HG03095 (cell line): ENCODE data around the gene RNH1.
"Not testable (repeated sequence)": the region's sequence is repeated elsewhere in the genome, so short reads cannot be mapped to it uniquely, and the experiment has no call there.

Experiments
- ATAC-seq: cut with Tn5 transposase; IDR thresholded peaks from one replicate; pipeline ENCODE4 v1.9.1; 2021; ENCODE audit warnings: moderate library complexity; ENCODE audit not compliant: unreplicated experiment

The RNH1 gene

GRCh38 chr11:479311-479710, 27.7 kb downstream of the RNH1 start:
- ATAC-seq, result no peak

DNA sequence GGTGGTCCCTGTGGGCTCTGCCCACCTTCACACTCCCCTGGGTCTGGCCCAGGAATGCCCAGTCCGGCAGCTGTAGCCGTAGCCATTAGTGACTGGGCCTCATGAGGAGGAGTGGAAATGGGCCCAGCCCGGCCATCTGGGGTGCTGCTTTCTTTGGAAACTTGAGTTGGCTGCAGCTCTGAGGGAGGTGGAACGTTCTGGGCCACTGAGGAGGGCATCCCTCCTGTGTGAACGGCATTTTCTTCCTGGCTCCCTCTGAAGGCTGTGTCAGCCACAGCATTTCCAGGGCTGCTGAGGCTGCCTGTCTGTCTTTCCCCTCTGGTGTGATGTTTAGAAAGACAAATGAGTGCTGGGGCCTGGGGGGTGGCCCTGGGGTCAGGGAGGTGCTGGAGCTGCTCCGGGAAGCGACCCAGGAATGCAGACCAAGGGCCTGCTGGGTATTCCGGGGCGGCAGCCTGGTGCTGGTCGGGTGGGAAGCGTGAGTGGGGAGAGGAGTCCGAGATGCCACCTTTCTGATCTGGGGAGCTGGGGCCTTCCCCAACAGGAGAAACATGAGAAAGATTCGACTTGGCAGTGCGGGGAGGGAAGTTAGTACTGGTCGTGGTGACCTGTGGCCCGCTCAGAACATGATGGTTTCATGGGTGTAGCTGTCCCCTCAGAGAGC, 29.9 kb downstream of the RNH1 start:
- no peak for ATAC-seq

GRCh38 chr11:476416-476815, 30.6 kb downstream of the RNH1 start:
- no peak for ATAC-seq

- no peak for ATAC-seq
Observed at GRCh38 chr11:475941-476340, 31.1 kb downstream of the RNH1 start.

DNA sequence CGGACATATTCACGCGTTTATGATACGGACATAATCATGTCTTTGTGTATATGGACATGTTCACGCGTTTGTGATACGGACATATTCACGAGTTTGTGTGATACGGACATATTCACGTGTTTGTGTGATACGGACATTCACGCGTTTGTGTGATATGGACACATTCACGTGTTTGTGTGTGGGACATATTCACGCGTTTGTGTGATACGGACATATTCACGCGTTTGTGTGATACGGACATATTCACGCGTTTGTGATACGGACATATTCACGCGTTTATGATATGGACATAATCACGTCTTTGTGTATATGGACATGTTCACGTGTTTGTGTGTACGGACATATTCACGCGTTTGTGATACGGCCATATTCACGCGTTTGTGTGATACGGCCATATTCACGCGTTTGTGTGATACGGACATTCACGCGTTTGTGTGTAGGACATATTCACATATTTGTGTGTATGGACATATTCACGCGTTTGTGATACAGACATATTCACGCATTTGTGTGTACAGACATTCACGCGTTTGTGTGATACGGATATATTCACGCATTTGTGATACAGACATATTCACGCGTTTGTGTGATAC, 32.0 kb downstream of the RNH1 start:
- no peak for ATAC-seq

DNA sequence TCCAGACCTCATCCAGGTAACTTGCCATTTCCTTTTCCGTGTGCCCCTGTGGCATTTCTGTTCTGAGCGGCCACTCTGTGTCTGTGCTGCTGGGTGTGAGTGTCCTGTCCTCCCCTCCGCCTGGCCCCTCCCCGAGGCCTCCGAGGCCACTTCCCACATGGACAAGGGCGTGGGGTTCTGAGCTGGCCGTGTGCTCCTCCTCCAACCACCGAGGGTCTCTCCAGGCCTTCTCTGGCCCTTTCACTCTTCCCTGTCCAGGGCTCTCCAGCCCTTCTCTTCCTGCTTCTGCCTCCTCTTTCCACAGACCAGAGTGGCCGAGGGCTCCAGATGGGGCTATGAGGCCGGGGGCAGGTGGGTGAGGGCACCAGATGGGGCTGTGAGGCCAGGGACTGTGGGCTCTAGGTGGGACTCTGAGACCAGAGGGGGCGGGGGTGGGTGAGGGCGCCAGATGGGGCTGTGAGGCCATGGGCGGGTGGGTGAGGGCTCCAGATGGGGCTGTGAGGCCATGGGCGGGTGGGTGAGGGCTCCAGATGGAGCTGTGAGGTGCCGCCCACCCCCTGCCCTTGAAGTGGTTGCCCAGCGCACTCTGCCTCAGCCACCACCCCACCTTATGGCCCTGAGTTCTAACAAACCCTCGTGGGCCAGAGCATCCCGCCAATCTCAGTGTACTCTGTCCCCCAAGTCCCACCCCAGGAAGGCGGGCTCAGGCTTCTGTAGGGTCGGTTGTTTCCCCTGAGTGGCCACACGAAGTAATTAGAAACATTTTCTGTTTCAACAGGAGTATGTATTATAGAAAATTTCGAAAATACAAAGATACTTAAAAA, 32.9 kb downstream of the RNH1 start:
- ATAC-seq, result no peak

- ATAC-seq, result no peak
Observed at GRCh38 chr11:473415-473814, 33.6 kb downstream of the RNH1 start.

DNA sequence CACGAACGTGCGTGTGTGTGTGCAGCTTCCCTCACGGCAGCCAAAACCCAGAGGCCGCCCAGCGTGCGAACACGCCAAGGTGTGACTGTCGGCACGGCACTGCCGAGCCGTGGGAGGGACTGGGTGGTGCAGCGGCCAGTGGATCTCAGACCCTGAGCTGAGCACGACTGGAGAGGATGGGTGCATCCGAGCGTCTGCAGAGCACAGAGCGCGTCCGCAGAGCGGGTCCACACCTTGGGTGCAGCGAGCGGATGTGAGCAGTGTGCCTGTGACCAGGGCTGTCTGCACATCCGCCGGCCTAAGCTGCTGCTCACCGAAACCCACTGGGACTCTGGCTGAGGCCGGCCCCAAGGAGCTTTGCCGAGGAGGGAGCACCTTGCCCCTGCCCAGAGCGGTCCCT, 34.2 kb downstream of the RNH1 start:
- ATAC-seq, result no peak

GRCh38 chr11:472272-472671, 34.8 kb downstream of the RNH1 start:
- no peak for ATAC-seq

- ATAC-seq, result no peak
Observed at GRCh38 chr11:471468-472145, 35.4 kb downstream of the RNH1 start.

DNA sequence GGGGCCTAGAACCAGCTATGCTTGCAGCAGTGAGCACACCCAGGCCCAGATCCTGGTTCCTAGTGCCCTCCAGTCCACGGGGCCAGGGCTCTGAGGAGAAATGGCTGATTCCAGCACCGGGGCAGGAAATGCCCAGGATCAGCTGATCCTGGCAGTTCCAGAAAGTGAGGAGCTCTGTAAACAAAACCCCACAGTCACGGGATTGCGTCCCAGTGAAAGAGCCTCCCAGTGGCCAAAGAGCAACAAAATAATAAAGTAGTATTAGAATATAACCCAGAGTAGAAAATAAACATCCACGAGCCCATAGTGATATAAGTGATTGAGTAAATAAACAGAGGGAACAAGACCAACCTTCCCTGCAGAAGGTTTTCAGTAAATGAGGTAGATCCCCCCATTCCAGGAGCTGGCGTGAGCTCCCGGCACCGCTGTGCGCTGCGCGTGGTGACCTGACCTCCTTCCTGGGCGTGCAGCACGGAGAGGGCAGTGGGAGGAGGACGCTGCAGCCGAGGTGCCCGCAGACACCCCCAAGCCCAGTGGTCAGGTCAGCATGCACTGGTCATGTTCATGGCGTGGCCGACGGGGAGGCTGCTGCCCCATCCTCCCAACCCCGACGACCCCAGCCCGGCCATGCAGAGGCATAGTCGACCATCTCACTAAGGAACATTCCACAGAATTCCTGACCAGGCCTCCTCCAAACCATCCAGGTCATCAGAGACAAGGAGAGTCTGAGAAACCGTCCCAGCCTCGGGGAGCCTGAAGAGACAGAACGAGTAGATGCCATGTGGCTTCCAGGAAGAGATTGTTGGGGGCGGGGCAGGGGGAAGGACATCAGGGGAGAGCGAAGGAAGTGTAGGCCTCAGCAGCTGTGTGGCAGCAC, 37.1 kb downstream of the RNH1 start:
- no peak for ATAC-seq

GRCh38 chr11:469026-469683, 37.9 kb downstream of the RNH1 start:
- not testable (repeated sequence) for ATAC-seq

DNA sequence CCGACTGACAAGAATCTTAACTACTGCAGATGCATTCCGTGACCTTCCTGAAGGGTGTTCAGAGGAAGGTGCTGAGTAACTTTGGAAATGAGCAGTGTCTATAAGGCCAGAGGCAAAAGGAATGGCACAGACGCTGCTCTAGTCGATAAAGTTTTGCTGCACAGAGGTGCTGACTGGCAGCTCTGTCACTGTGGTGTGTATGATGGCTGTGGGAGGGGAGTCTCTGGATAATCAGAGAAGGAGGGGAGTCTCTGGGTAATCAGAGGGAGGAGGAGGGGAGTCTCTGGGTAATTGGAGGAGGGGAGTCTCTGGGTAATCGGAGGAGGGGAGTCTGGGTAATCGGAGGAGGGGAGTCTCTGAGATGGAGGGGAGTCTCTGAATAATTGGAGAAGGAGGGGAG, 38.5 kb downstream of the RNH1 start:
- ATAC-seq, result no peak

GRCh38 chr11:468036-468435, 39.0 kb downstream of the RNH1 start:
- ATAC-seq, result no peak

GRCh38 chr11:465896-466530, 41.0 kb downstream of the RNH1 start:
- no peak for ATAC-seq

- ATAC-seq, result no peak
Observed at GRCh38 chr11:464316-464715, 42.7 kb downstream of the RNH1 start.

GRCh38 chr11:462107-462890, 44.7 kb downstream of the RNH1 start:
- no peak for ATAC-seq

DNA sequence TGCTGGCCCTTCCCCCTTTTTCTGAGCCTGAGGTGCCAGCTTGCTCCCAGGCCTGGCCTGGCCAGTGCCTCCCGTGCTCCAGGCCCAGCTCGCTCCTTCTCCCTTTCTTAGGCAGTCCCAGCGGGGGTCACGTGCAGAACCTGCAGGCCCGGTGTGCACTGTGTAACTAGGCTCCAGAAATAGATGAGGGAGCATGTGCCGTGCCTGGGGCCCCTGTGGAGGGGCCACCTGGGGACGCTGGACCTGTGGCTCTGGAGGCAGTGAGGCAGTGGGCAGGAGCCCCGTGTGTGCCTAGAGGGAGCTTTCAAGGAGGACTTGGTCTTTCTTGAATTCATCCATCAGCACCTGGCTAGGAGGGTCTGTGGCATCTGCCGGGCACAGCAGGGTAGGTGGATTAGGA, 45.4 kb downstream of the RNH1 start:
- ATAC-seq, result no peak
